ENCODE measurements around the gene MKNK1.

DNA sequence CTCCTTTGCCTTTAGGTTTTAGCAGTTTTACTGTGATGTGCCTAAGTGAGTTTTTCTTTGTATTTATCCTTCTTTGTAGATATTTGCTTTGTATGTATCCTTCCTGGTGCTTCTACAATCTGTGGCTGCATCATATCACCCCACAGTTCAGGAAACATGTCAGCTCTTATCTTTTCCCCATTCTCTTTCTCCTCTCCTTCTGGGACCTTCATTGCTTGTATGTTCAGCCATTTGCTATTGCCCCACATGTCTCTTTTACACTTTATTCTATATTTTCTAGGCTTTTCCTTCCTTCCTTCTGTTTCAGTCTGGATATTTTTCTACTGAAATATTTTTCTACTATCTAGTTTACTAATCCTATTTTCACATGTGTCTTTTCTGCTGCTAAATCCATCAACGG, 67.5 kb downstream of the MKNK1 start:
- TF ChIP-seq, protein P1, sequence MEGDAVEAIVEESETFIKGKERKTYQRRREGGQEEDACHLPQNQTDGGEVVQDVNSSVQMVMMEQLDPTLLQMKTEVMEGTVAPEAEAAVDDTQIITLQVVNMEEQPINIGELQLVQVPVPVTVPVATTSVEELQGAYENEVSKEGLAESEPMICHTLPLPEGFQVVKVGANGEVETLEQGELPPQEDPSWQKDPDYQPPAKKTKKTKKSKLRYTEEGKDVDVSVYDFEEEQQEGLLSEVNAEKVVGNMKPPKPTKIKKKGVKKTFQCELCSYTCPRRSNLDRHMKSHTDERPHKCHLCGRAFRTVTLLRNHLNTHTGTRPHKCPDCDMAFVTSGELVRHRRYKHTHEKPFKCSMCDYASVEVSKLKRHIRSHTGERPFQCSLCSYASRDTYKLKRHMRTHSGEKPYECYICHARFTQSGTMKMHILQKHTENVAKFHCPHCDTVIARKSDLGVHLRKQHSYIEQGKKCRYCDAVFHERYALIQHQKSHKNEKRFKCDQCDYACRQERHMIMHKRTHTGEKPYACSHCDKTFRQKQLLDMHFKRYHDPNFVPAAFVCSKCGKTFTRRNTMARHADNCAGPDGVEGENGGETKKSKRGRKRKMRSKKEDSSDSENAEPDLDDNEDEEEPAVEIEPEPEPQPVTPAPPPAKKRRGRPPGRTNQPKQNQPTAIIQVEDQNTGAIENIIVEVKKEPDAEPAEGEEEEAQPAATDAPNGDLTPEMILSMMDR (IDR thresholded peaks at IDR 0.05) = no peak
- TF ChIP-seq POLR2AphosphoS5 (IDR thresholded peaks at IDR 0.05) (no peak), EP300 (IDR thresholded peaks at IDR 0.05) (no peak), POLR2A (IDR thresholded peaks at IDR 0.05) (no peak)

Data from suprapubic skin (tissue), 4 donors.